Heart left ventricle (tissue), 13 donors: Measurements from ENCODE around the gene EPC2.

Source experiments
- POLR2A ChIP-seq, 2 donors: fragments of 450-650 bp; IDR thresholded peaks; one replicate each; pipeline ENCODE4 v1.6.1; 2017; ENCODE audit warnings: antibody characterized with exemption in 2 of 2, mild to moderate bottlenecking in 2 of 2, moderate library complexity in 2 of 2
- TF ChIP-seq, protein P1 (sequence below), 12 donors: fragments of 200-600 bp; sonication (generic) in 4 of 12; IDR thresholded peaks; one replicate each; pipeline versions ENCODE4 v1.5.0 to v1.8.0; 2018 to 2022; ENCODE audit warnings: antibody characterized with exemption in 12 of 12, mild to moderate bottlenecking in 5 of 12
- donor health status: ischemic (EF 13 %, LVEDD 7.1; RV severe dilation, severe dysfunction).
- donor health status: DM: no; HTN: yes; CAD: no.
- donor health status: DM: no; HTN: no; CAD: no.
- donor health status: ischemic (EF 25% LVEDD 6.9; RV normal size, moderate dysfunction).
- donor health status: ischemic (EF 25% LVEDD 5.7; RV mildly dilated, moderate dysfunction).
- donor health status: ischemic (EF 35%, LVEDD 5.7; RV mildly dilated, moderate dysfunction).
- donor health status: nonischemic (EF 11% LVEDD 7.7; RV severe dilation, severe dysfunction).
- donor health status: DM: yes; HTN: yes; CAD: no.
- donor health status: PGD.
- donor health status: ischemic (EF 29% LVEDD 5.4; RV normal size, mild dysfunction).
- donor health status: nonischemic (EF 23%, LVEDD 6.1; RV moderate dilation, normal function).

DNA sequence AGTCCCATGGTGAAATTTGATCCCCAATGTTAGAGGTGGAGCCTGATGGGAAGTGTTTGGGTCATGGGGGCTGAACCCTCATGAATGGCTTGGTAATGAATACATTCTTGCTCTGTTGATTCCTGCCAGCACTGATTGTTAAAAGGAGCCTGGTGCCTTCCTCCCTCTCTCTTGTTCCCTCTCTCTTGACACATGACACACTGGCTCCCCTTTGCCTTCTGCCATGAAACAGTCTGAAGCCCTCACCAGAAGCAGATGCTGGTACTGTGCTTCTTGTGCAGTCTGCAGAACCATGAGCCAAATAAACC, 30.6 kb upstream of the EPC2 start:
- TF ChIP-seq, protein P1, sequence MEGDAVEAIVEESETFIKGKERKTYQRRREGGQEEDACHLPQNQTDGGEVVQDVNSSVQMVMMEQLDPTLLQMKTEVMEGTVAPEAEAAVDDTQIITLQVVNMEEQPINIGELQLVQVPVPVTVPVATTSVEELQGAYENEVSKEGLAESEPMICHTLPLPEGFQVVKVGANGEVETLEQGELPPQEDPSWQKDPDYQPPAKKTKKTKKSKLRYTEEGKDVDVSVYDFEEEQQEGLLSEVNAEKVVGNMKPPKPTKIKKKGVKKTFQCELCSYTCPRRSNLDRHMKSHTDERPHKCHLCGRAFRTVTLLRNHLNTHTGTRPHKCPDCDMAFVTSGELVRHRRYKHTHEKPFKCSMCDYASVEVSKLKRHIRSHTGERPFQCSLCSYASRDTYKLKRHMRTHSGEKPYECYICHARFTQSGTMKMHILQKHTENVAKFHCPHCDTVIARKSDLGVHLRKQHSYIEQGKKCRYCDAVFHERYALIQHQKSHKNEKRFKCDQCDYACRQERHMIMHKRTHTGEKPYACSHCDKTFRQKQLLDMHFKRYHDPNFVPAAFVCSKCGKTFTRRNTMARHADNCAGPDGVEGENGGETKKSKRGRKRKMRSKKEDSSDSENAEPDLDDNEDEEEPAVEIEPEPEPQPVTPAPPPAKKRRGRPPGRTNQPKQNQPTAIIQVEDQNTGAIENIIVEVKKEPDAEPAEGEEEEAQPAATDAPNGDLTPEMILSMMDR (IDR thresholded peaks at IDR 0.05): no peak
- no peak for TF ChIP-seq POLR2A (IDR thresholded peaks at IDR 0.05)
